Stimulated activated CD8-positive, alpha-beta memory T cell treated with anti-CD3 and anti-CD28 coated beads, Interleukin-15, amount 100 ng/mL, for 24 hours (primary cell): ENCODE measurements around the gene TDRD1.
"Not testable (repeated sequence)": the region's sequence is repeated elsewhere in the genome, so short reads cannot be mapped to it uniquely, and the experiment has no call there.

Experiments used
- DNase-seq: peaks from one replicate; pipeline ENCODE4 v3.0.0-alpha.2; 2020; ENCODE audit warnings: low read depth

Gene TDRD1

GRCh38 chr10:114179148-114179547 lies at the start of gene TDRD1:
TSS of gene TDRD1 (plus strand) at chr10:114179353. CDS start at chr10:114187832, 8,479 bp downstream.
- DNase-seq: no peak

GRCh38 chr10:114131094-114131493 lies 48.1 kb upstream of the TDRD1 start:
- no peak for DNase-seq

GRCh38 chr10:114135476-114135875 lies 43.7 kb upstream of the TDRD1 start:
- DNase-seq: no peak

GRCh38 chr10:114138581-114138980 lies 40.6 kb upstream of the TDRD1 start:
- DNase-seq: no peak

GRCh38 chr10:114140036-114140435 lies 39.1 kb upstream of the TDRD1 start:
- DNase-seq: no peak

GRCh38 chr10:114140827-114141226 lies 38.3 kb upstream of the TDRD1 start:
- DNase-seq: not testable (repeated sequence)

- DNase-seq: no peak
Measured at GRCh38 chr10:114142018-114142417, 37.1 kb upstream of the TDRD1 start.

- DNase-seq: no peak
Measured at GRCh38 chr10:114143160-114143559, 36.0 kb upstream of the TDRD1 start.

GRCh38 chr10:114149476-114149875 lies 29.7 kb upstream of the TDRD1 start:
- DNase-seq: not testable (repeated sequence)

GRCh38 chr10:114151486-114151885 lies 27.7 kb upstream of the TDRD1 start:
- DNase-seq: no peak

GRCh38 chr10:114151892-114152291 lies 27.3 kb upstream of the TDRD1 start:
- no peak for DNase-seq

GRCh38 chr10:114157912-114158311 lies 21.2 kb upstream of the TDRD1 start:
- DNase-seq: no peak

GRCh38 chr10:114163062-114163461 lies 16.1 kb upstream of the TDRD1 start:
- no peak for DNase-seq

GRCh38 chr10:114166043-114166442 lies 13.1 kb upstream of the TDRD1 start:
- no peak for DNase-seq

- no peak for DNase-seq
Measured at GRCh38 chr10:114166494-114166893, 12.7 kb upstream of the TDRD1 start.

- no peak for DNase-seq
Measured at GRCh38 chr10:114167985-114168384, 11.2 kb upstream of the TDRD1 start.

GRCh38 chr10:114168450-114169009 lies 10.6 kb upstream of the TDRD1 start:
- no peak for DNase-seq

GRCh38 chr10:114172216-114172615 lies 6.9 kb upstream of the TDRD1 start:
- DNase-seq: no peak

- no peak for DNase-seq
Measured at GRCh38 chr10:114172776-114173602, 6.2 kb upstream of the TDRD1 start.

GRCh38 chr10:114173603-114173920 lies 5.6 kb upstream of the TDRD1 start:
- DNase-seq: no peak

GRCh38 chr10:114173921-114174694 lies 5.0 kb upstream of the TDRD1 start, which contains the start of gene CCDC186:
TSS of gene CCDC186 (minus strand) at chr10:114174203. CDS start at chr10:114163268, 10,935 bp downstream.
- DNase-seq: peak; percentile 90

- peak; percentile 10 for DNase-seq
Measured at GRCh38 chr10:114174695-114175188, 4.4 kb upstream of the TDRD1 start.

- DNase-seq: no peak
Measured at GRCh38 chr10:114175667-114176066, 3.5 kb upstream of the TDRD1 start.
